Fibroblast of pulmonary artery (primary cell): ENCODE measurements around the gene KRT83.
"Not testable (repeated sequence)": the region's sequence is repeated elsewhere in the genome, so short reads cannot be mapped to it uniquely, and the experiment has no call there.

ENCODE experiments used
- DNase-seq: peaks from one replicate; pipeline ENCODE4 v3.0.0-alpha.2; 2010; ENCODE audit warnings: low read depth
- H3K4me3 ChIP-seq: replicated peaks from 2 replicates; pipeline ENCODE4 v1.5.1; 2011; ENCODE audit warnings: low read depth, mild to moderate bottlenecking, control low read depth, low read length, moderate library complexity
- CTCF ChIP-seq: IDR thresholded peaks from 2 replicates; pipeline ENCODE4 v1.5.1; 2011; ENCODE audit warnings: mild to moderate bottlenecking, control low read depth, low read length, inconsistent platforms; ENCODE audit errors: missing control alignments

The KRT83 gene

GRCh38 chr12:52317468-52318052, 3.6 kb downstream of the KRT83 start:
- TF ChIP-seq CTCF, result no peak
- no peak overlapping the region for H3K4me3 ChIP-seq
- DNase-seq, result no peak

GRCh38 chr12:52316701-52317100, 4.5 kb downstream of the KRT83 start:
- DNase-seq, result no peak
- no peak for TF ChIP-seq CTCF
- no peak overlapping the region for H3K4me3 ChIP-seq

- no peak for TF ChIP-seq CTCF
- no peak for DNase-seq
- H3K4me3 ChIP-seq, result no peak overlapping the region
These were observed 4.9 kb downstream of the KRT83 start for GRCh38 chr12:52316290-52316689.

- H3K4me3 ChIP-seq, DNase-seq: not testable (repeated sequence)
- TF ChIP-seq CTCF, result peak; percentile 38
These were observed 5.5 kb downstream of the KRT83 start for GRCh38 chr12:52315721-52316120.

GRCh38 chr12:52314511-52314910, 6.7 kb downstream of the KRT83 start:
- no peak overlapping the region for H3K4me3 ChIP-seq
- DNase-seq, result no peak
- TF ChIP-seq CTCF, result no peak

- DNase-seq, result no peak
- no peak for TF ChIP-seq CTCF
- no peak overlapping the region for H3K4me3 ChIP-seq
These were observed 7.3 kb downstream of the KRT83 start for GRCh38 chr12:52313926-52314325.

GRCh38 chr12:52313461-52313860, 7.7 kb downstream of the KRT83 start:
- DNase-seq, result no peak
- H3K4me3 ChIP-seq, result no peak overlapping the region
- TF ChIP-seq CTCF, result no peak
